HEK293 (cell line): ENCODE data around the gene HOTAIR.
A peak's percentile ranks its signal among the peaks of the same experiment; 100 is the strongest.

Experiments used
- EGR2 ChIP-seq: fragments of 450-650 bp; formaldehyde crosslinking; IDR thresholded peaks from 2 replicates; pipeline ENCODE4 v1.5.1; 2016; ENCODE audit warnings: low read depth, missing biosample characterization, missing genetic modification characterization
- OVOL3 ChIP-seq: fragments of 450-650 bp; formaldehyde crosslinking; IDR thresholded peaks from 2 replicates; pipeline ENCODE4 v1.5.1; 2016; ENCODE audit warnings: missing biosample characterization, missing genetic modification characterization
- RBAK ChIP-seq: fragments of 450-650 bp; formaldehyde crosslinking; IDR thresholded peaks from 2 replicates; pipeline ENCODE4 v1.5.1; 2016; ENCODE audit warnings: missing biosample characterization, missing genetic modification characterization
- SALL2 ChIP-seq: fragments of 450-650 bp; formaldehyde crosslinking; IDR thresholded peaks from 2 replicates; pipeline ENCODE4 v1.5.0; 2017; ENCODE audit warnings: missing biosample characterization, mild to moderate bottlenecking, missing genetic modification characterization, borderline replicate concordance
- SCRT1 ChIP-seq: fragments of 450-650 bp; formaldehyde crosslinking; IDR thresholded peaks from 2 replicates; pipeline ENCODE4 v1.5.1; 2016; ENCODE audit warnings: missing biosample characterization, missing genetic modification characterization, borderline replicate concordance
- SCRT2 ChIP-seq: fragments of 450-650 bp; formaldehyde crosslinking; IDR thresholded peaks from 2 replicates; pipeline ENCODE4 v1.5.1; 2016; ENCODE audit warnings: missing biosample characterization, missing genetic modification characterization
- SP7 ChIP-seq: fragments of 450-650 bp; formaldehyde crosslinking; IDR thresholded peaks from 2 replicates; pipeline ENCODE4 v1.5.1; 2016; ENCODE audit warnings: missing biosample characterization, missing genetic modification characterization
- ZBTB17 ChIP-seq: fragments of 450-650 bp; formaldehyde crosslinking; IDR thresholded peaks from 2 replicates; pipeline ENCODE4 v1.5.1; 2016; ENCODE audit warnings: missing biosample characterization, missing genetic modification characterization
- ZBTB44 ChIP-seq: fragments of 450-650 bp; IDR thresholded peaks from 2 replicates; pipeline ENCODE4 v1.5.1; 2018; ENCODE audit warnings: missing biosample characterization, mild to moderate bottlenecking, missing genetic modification characterization
- ZBTB6 ChIP-seq: fragments of 450-650 bp; formaldehyde crosslinking; IDR thresholded peaks from 2 replicates; pipeline ENCODE4 v1.5.1; 2017; ENCODE audit warnings: missing biosample characterization, missing genetic modification characterization
- ZNF112 ChIP-seq: fragments of 450-650 bp; formaldehyde crosslinking; IDR thresholded peaks from 2 replicates; pipeline ENCODE4 v1.5.0; 2017; ENCODE audit warnings: missing biosample characterization, missing genetic modification characterization
- ZNF133 ChIP-seq: fragments of 450-650 bp; formaldehyde crosslinking; IDR thresholded peaks from 2 replicates; pipeline ENCODE4 v1.5.1; 2016; ENCODE audit warnings: missing biosample characterization, missing genetic modification characterization
- ZNF175 ChIP-seq: fragments of 450-650 bp; formaldehyde crosslinking; IDR thresholded peaks from 2 replicates; pipeline ENCODE4 v1.5.1; 2016; ENCODE audit warnings: missing biosample characterization, missing genetic modification characterization
- ZNF214 ChIP-seq: fragments of 450-650 bp; formaldehyde crosslinking; IDR thresholded peaks from 2 replicates; pipeline ENCODE4 v1.5.1; 2017; ENCODE audit warnings: missing biosample characterization, mild to moderate bottlenecking, missing genetic modification characterization, borderline replicate concordance
- ZNF280C ChIP-seq: fragments of 450-650 bp; formaldehyde crosslinking; IDR thresholded peaks from 2 replicates; pipeline ENCODE4 v1.5.1; 2016; ENCODE audit warnings: missing biosample characterization, missing genetic modification characterization
- ZNF280D ChIP-seq: fragments of 450-650 bp; formaldehyde crosslinking; IDR thresholded peaks from 2 replicates; pipeline ENCODE4 v1.5.1; 2016; ENCODE audit warnings: missing biosample characterization, missing genetic modification characterization
- ZNF518A ChIP-seq: fragments of 450-650 bp; formaldehyde crosslinking; conservative IDR thresholded peaks from 2 replicates; pipeline ENCODE4 v1.5.1; 2016; ENCODE audit warnings: low read depth, missing biosample characterization, missing genetic modification characterization
- ZNF544 ChIP-seq: fragments of 450-650 bp; formaldehyde crosslinking; IDR thresholded peaks from 2 replicates; pipeline ENCODE4 v1.5.0; 2017; ENCODE audit warnings: missing biosample characterization, missing genetic modification characterization
- ZNF610 ChIP-seq: fragments of 450-650 bp; formaldehyde crosslinking; IDR thresholded peaks from 2 replicates; pipeline ENCODE4 v1.5.1; 2016; ENCODE audit warnings: missing biosample characterization, missing genetic modification characterization, borderline replicate concordance
- ZNF626 ChIP-seq: fragments of 450-650 bp; sonication (Bioruptor Pico); formaldehyde crosslinking; IDR thresholded peaks from 2 replicates; pipeline ENCODE4 v1.5.1; 2018; ENCODE audit warnings: missing biosample characterization, missing genetic modification characterization, inconsistent platforms
- ZNF707 ChIP-seq: fragments of 450-650 bp; formaldehyde crosslinking; IDR thresholded peaks from 2 replicates; pipeline ENCODE4 v1.5.1; 2016; ENCODE audit warnings: missing biosample characterization, missing genetic modification characterization
- ZNF776 ChIP-seq: fragments of 450-650 bp; formaldehyde crosslinking; IDR thresholded peaks from 2 replicates; pipeline ENCODE4 v1.5.0; 2017; ENCODE audit warnings: missing biosample characterization, missing genetic modification characterization, borderline replicate concordance
- ZSCAN4 ChIP-seq: fragments of 450-650 bp; formaldehyde crosslinking; IDR thresholded peaks from 2 replicates; pipeline ENCODE4 v1.5.1; 2017; ENCODE audit warnings: missing biosample characterization, missing genetic modification characterization
- ZXDB ChIP-seq: fragments of 450-650 bp; formaldehyde crosslinking; IDR thresholded peaks from 2 replicates; pipeline ENCODE4 v1.5.1; 2016; ENCODE audit warnings: missing biosample characterization, missing genetic modification characterization

HOTAIR gene

GRCh38 chr12:53997204-53998109, 22.7 kb upstream of the HOTAIR start (continued):
- TF ChIP-seq SALL2 (tag by site-specific recombination) (no peak), ZNF610 (tag by site-specific recombination) (no peak), ZNF280C (tag by site-specific recombination) (no peak), ZNF112 (tag by site-specific recombination) (no peak), SP7 (tag by site-specific recombination) (0 out of 2 replicates have a peak, but pooled peaks have one; percentile 11), ZNF214 (tag by site-specific recombination) (no peak), ZXDB (tag by site-specific recombination) (peak; percentile 77), ZBTB44 (tag by site-specific recombination) (no peak), ZNF518A (tag by site-specific recombination) (no peak), ZBTB6 (tag by site-specific recombination) (no peak; the same call in none of the 2 replicates), RBAK (no peak), OVOL3 (tag by site-specific recombination) (no peak), SCRT1 (no peak), ZBTB17 (peak; percentile 95), ZNF175 (no peak), ZSCAN4 (tag by site-specific recombination) (no peak), ZNF626 (tag by site-specific recombination) (no peak), ZNF133 (no peak), ZNF544 (tag by site-specific recombination) (no peak), ZNF280D (tag by site-specific recombination) (no peak), ZNF776 (tag by site-specific recombination) (no peak), SCRT2 (no peak), ZNF707 (tag by site-specific recombination) (no peak), EGR2 (peak; percentile 55)
